ENCODE results near the gene PROZ.
A peak's percentile ranks its signal among the peaks of the same experiment; 100 is the strongest.
"Not testable (repeated sequence)": the region's sequence is repeated elsewhere in the genome, so short reads cannot be mapped to it uniquely, and the experiment has no call there.

Gene PROZ

GRCh38 chr13:113157206-113157928 is 1.1 kb upstream of the PROZ start:
- DNase-seq (ENCODE audit: low read depth in 2 of 2): no peak

- DNase-seq (ENCODE audit: low read depth in 2 of 2): no peak
Measured at GRCh38 chr13:113158946-113159345, 498 bp downstream of the PROZ start.

- no peak for DNase-seq (ENCODE audit: low read depth in 2 of 2)
Measured at GRCh38 chr13:113159701-113160100, 1.3 kb downstream of the PROZ start.

- DNase-seq (ENCODE audit: low read depth in 2 of 2): no peak
Measured at GRCh38 chr13:113160983-113161382, 2.5 kb downstream of the PROZ start.

- no peak for DNase-seq (ENCODE audit: low read depth in 2 of 2)
Measured at GRCh38 chr13:113161433-113161832, 3.0 kb downstream of the PROZ start.

GRCh38 chr13:113161975-113162374 is 3.5 kb downstream of the PROZ start:
- DNase-seq (ENCODE audit: low read depth in 2 of 2): not testable (repeated sequence)

GRCh38 chr13:113162783-113163685 is 4.6 kb downstream of the PROZ start:
- no peak for DNase-seq (ENCODE audit: low read depth in 2 of 2)

GRCh38 chr13:113164492-113164891 is 6.0 kb downstream of the PROZ start:
- DNase-seq (ENCODE audit: low read depth in 2 of 2): no peak

GRCh38 chr13:113166266-113166665 is 7.8 kb downstream of the PROZ start:
- no peak for DNase-seq (ENCODE audit: low read depth in 2 of 2)

GRCh38 chr13:113166681-113167080 is 8.2 kb downstream of the PROZ start:
- no peak for DNase-seq (ENCODE audit: low read depth in 2 of 2)

GRCh38 chr13:113167155-113167554 is 8.7 kb downstream of the PROZ start:
- no peak for DNase-seq (ENCODE audit: low read depth in 2 of 2)

- DNase-seq (ENCODE audit: low read depth in 2 of 2): no peak
Measured at GRCh38 chr13:113167575-113167974, 9.1 kb downstream of the PROZ start.

- DNase-seq (ENCODE audit: low read depth in 2 of 2): no peak
Measured at GRCh38 chr13:113168211-113168610, 9.8 kb downstream of the PROZ start.

GRCh38 chr13:113169277-113170272 is 11.1 kb downstream of the PROZ start:
- no peak for DNase-seq (ENCODE audit: low read depth in 2 of 2)

- DNase-seq (ENCODE audit: low read depth in 2 of 2): no peak
Measured at GRCh38 chr13:113170511-113170910, 12.1 kb downstream of the PROZ start.

- DNase-seq (ENCODE audit: low read depth in 2 of 2): no peak
Measured at GRCh38 chr13:113171250-113172125, 13.0 kb downstream of the PROZ start.

- DNase-seq (ENCODE audit: low read depth in 2 of 2): no peak
Measured at GRCh38 chr13:113172419-113172926, 14.0 kb downstream of the PROZ start.

- DNase-seq (ENCODE audit: low read depth in 2 of 2): peak in 1 of 2 donors; percentile 43
Measured at GRCh38 chr13:113176280-113176679, 17.8 kb downstream of the PROZ start.

- no peak for DNase-seq (ENCODE audit: low read depth in 2 of 2)
Measured at GRCh38 chr13:113176822-113177221, 18.4 kb downstream of the PROZ start.

- DNase-seq (ENCODE audit: low read depth in 2 of 2): no peak
Measured at GRCh38 chr13:113178070-113178895, 19.8 kb downstream of the PROZ start.

Data from stimulated activated CD8-positive, alpha-beta memory T cell treated with anti-CD3 and anti-CD28 coated beads, Interleukin-2, amount 100 ng/mL, for 1 hour (primary cell).